GM03348 (cell line): ENCODE data around the gene OR6T1.
A peak's percentile ranks its signal among the peaks of the same experiment; 100 is the strongest.

Source experiments
- DNase-seq: peaks from one replicate; pipeline ENCODE4 v3.0.0; 2012; ENCODE audit warnings: low spot score

OR6T1 gene, protein sequence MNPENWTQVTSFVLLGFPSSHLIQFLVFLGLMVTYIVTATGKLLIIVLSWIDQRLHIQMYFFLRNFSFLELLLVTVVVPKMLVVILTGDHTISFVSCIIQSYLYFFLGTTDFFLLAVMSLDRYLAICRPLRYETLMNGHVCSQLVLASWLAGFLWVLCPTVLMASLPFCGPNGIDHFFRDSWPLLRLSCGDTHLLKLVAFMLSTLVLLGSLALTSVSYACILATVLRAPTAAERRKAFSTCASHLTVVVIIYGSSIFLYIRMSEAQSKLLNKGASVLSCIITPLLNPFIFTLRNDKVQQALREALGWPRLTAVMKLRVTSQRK

GRCh38 chr11:123943738-123944137 is at the start of gene OR6T1:
TSS of gene OR6T1 (minus strand) at chr11:123943838. CDS start at chr11:123943838, 0 bp downstream.
- DNase-seq: no peak

DNA sequence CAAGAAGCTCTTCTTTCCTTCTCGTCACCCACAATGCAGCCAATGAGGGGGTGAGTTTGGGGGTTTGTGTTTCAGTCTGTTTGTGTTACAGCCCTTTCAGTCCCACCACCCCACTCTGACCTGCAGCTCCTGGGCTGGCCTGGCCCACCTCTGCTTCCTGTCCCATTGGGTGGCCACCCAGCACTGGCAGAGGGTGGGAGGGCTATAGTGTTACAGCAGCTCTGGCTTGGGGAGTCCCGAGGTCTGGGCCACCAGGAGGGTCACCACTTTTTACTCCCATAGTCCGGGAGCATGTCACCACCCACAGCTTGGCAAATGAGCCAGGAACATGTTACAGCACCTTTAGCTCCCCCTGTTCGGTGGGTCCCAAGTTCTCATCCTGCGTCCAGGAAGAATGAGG is 35.7 kb upstream of the OR6T1 start:
- DNase-seq: no peak

- no peak for DNase-seq
These were observed 34.2 kb upstream of the OR6T1 start, which contains the start of gene OR10S1 for GRCh38 chr11:123977731-123978347. TSS of gene OR10S1 (minus strand) at chr11:123977781. CDS start at chr11:123977664, 117 bp downstream.

DNA sequence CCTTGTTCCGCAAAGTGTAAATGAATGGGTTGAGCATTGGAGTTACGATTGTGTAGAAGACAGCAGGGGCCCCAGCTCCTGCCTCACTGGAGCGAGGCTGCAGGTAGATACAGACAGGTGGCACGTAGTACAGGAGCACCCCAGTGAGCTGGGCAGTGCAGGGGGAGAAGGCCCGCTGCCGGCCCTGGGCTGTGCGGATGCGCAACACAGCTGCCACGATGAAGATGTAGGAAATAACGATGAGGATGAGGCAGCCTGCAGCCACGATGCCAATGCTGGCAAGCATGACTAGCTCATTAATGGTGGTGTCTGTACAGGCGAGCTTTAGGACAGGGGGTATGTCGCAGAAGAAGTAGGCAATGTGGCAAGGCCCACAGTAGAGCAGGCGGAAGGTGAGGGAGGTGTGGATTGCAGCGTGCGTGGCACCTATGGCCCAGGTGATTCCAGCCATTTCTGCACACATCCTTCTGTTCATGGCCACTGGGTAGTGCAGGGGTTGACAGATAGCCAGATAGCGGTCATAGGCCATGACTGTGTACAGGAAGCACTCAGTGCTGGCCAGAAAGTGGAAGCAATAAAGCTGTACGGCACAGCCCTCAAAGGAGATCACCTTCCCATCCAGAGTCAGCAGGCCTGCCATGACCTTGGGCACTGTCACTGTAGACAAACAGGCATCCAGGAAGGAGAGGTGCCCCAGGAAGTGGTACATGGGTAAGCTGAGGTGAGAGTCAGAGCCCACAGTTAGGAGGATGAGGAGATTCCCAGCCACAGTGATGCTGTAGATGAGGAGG is 33.3 kb upstream of the OR6T1 start:
- DNase-seq: no peak

DNA sequence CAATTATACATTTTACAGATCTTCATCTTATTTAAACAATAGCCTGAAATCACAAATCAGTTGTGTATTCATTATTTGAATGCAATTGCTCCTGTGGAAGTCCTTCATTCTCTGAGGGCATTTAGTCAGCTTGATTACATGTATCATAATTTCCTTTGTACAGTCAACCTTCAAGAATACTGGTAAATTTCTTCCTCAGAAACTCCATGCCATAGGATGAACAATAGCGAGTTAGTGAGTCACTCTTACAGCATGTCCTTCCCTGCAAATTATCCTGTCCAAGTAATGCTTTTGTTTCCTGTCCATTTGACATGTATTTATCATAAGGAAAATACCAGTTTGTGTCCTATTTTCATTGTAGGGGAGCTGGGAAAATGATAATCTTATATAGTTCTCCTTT is 30.2 kb upstream of the OR6T1 start:
- DNase-seq: peak; percentile 48

DNA sequence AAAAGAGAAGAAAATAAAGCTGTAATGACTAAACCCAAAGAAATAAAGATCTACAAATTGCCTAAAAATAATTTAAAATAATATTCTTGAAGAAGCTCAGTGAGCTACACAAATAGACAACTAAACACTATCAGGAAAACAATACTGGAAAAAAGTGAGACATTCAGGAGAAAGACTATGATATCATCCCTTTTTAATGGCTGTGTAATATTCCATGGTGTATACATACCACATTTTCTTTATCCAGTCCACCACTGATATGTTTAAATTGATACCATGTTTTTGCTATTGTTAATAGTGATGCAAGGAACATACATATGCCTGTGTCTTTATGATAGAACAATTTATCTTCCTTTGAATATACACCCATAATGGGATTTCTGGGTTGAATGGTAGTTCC is 13.1 kb upstream of the OR6T1 start:
- DNase-seq: no peak

- no peak for DNase-seq
These were observed 1.5 kb upstream of the OR6T1 start for GRCh38 chr11:123945132-123945531.

GRCh38 chr11:123942413-123942812 is 1.2 kb downstream of the OR6T1 start:
- DNase-seq: no peak

GRCh38 chr11:123939317-123939716 is 4.3 kb downstream of the OR6T1 start, which contains the start of gene OR4D5:
TSS of gene OR4D5 (plus strand) at chr11:123939617. CDS start at chr11:123939617, 0 bp downstream.
- DNase-seq: no peak

DNA sequence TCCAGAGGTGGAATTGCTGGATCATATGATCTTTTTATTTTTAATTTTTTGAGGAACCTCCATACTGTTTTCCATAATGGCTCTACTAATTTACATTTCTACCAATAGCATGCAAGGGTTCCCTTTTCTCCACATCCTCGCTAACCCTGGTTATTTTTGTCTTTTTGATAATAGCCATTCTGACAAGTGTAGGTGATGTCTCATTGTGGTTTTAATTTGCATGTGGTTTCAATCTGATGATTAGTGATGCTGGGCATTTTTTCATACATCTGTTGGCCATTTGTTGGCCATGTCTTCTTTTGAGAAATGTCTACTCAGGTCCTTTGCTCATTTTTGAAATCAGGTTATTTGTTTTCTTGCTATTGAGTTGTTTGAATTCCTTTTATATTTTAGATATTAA is 19.6 kb downstream of the OR6T1 start:
- DNase-seq: no peak

DNA sequence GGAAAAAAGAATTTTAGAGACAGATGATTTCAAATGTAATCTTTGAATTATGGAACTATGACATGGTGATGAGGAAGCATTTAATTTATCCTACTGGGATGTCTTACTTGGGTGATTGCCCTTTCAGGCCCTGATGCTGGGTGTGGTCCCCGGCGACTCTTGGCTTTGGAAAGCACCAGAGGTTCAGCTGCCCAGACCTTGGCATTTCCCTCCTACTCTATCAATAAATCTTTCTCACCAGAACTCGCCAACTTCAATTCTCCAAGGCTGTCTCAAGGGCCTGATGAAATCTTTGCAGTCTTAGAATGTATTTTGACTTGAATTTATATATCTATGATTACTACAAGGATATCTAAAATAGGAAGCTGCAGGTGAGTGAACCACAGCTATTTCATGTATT is 22.7 kb downstream of the OR6T1 start:
- no peak for DNase-seq

- DNase-seq: no peak
These were observed 37.8 kb downstream of the OR6T1 start for GRCh38 chr11:123905826-123906225.

DNA sequence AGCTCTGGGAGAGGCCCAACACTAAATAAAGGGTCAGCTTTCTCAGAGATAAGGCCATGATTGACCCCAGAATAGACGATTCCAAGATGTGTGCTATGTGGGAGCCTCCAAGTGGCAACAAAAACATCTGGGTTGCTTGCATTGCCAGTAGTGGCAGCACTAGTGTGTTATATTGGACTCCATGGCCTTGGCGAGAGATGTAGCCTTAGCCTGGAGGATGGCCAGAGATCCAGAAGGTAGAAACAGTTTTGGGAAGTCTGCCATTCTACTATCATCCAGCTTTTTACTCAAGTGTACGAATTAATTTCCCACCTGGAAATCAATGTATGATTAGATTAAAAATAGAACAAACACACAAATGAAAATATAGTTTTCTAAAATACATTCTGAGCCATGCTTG is 38.7 kb downstream of the OR6T1 start:
- no peak for DNase-seq

- DNase-seq: no peak
These were observed 39.7 kb downstream of the OR6T1 start for GRCh38 chr11:123903932-123904331.

GRCh38 chr11:123901867-123902266 is 41.8 kb downstream of the OR6T1 start, which contains the start of gene OR8D4:
TSS of gene OR8D4 (plus strand) at chr11:123902167. CDS start at chr11:123906432, 4,265 bp downstream.
- no peak for DNase-seq

DNA sequence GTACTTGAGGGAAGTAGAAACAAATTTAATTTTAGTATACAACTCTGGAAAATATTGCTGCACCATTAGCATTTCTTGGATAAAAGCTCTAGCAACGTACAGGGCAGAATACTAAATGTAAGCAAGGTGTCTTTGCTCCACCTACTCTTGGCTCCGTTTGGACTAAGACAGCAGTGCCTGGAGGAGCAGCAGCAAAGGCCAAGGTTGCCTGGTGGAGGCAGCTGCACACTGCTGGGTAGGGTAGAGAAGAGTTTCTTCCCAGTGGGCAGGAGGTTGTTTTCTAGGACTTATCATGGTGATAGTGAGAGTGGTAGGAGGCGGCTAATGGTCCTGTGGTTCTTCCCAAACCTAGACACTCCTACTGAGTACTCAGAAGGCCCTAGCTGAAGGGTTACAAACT is 43.8 kb downstream of the OR6T1 start:
- DNase-seq: no peak
